ENCODE results near the gene EXOC6.

The EXOC6 gene

GRCh38 chr10:93075369-93076221, 227.3 kb downstream of the EXOC6 start:
- H3K4me1 Mint-ChIP-seq (ENCODE audit: low read depth) = peaks cover 19% of the 10 kb centered on the region
- no peak overlapping the region for H3K27ac Mint-ChIP-seq
- no peak for DNase-seq (ENCODE audit: low spot score)
- peak overlapping the region; percentile 79 for H3K4me3 Mint-ChIP-seq
- peaks cover 76% of the 10 kb centered on the region for H3K27me3 Mint-ChIP-seq (ENCODE audit: low read depth)
- H3K36me3 Mint-ChIP-seq (ENCODE audit: low read depth) = peaks cover 3% of the 10 kb centered on the region
- H3K9me3 Mint-ChIP-seq = no peaks in the 10 kb centered on the region

GRCh38 chr10:93076871-93077270, 228.6 kb downstream of the EXOC6 start:
- DNase-seq (ENCODE audit: low spot score) = no peak
- Mint-ChIP-seq H3K4me1 (ENCODE audit: low read depth) (peaks cover 19% of the 10 kb centered on the region), H3K27ac (no peak overlapping the region), H3K4me3 (no peak overlapping the region), H3K9me3 (no peaks in the 10 kb centered on the region), H3K36me3 (ENCODE audit: low read depth) (peaks cover 3% of the 10 kb centered on the region), H3K27me3 (ENCODE audit: low read depth) (peaks cover 69% of the 10 kb centered on the region)

GRCh38 chr10:93077860-93078337, 229.6 kb downstream of the EXOC6 start:
- peaks cover 3% of the 10 kb centered on the region for H3K36me3 Mint-ChIP-seq (ENCODE audit: low read depth)
- peaks cover 64% of the 10 kb centered on the region for H3K27me3 Mint-ChIP-seq (ENCODE audit: low read depth)
- no peaks in the 10 kb centered on the region for H3K9me3 Mint-ChIP-seq
- no peak overlapping the region for H3K27ac Mint-ChIP-seq
- peaks cover 14% of the 10 kb centered on the region for H3K4me1 Mint-ChIP-seq (ENCODE audit: low read depth)
- DNase-seq (ENCODE audit: low spot score) = no peak
- no peak overlapping the region for H3K4me3 Mint-ChIP-seq

GRCh38 chr10:93079663-93080349, 231.5 kb downstream of the EXOC6 start:
- no peaks in the 10 kb centered on the region for H3K9me3 Mint-ChIP-seq
- H3K27ac Mint-ChIP-seq = no peak overlapping the region
- no peaks in the 10 kb centered on the region for H3K36me3 Mint-ChIP-seq (ENCODE audit: low read depth)
- H3K27me3 Mint-ChIP-seq (ENCODE audit: low read depth) = peaks cover 56% of the 10 kb centered on the region
- peak; percentile 1 for DNase-seq (ENCODE audit: low spot score)
- no peak overlapping the region for H3K4me3 Mint-ChIP-seq
- peaks cover 10% of the 10 kb centered on the region for H3K4me1 Mint-ChIP-seq (ENCODE audit: low read depth)

- H3K9me3 Mint-ChIP-seq = no peaks in the 10 kb centered on the region
- no peaks in the 10 kb centered on the region for H3K36me3 Mint-ChIP-seq (ENCODE audit: low read depth)
- no peak overlapping the region for H3K4me3 Mint-ChIP-seq
- DNase-seq (ENCODE audit: low spot score) = peak; percentile 16
- peaks cover 50% of the 10 kb centered on the region for H3K27me3 Mint-ChIP-seq (ENCODE audit: low read depth)
- peaks cover 7% of the 10 kb centered on the region for H3K4me1 Mint-ChIP-seq (ENCODE audit: low read depth)
- H3K27ac Mint-ChIP-seq = no peak overlapping the region
Observed at GRCh38 chr10:93080350-93081046, 232.2 kb downstream of the EXOC6 start.

GRCh38 chr10:93081318-93081717, 233.0 kb downstream of the EXOC6 start:
- no peaks in the 10 kb centered on the region for H3K36me3 Mint-ChIP-seq (ENCODE audit: low read depth)
- H3K4me3 Mint-ChIP-seq = no peak overlapping the region
- H3K9me3 Mint-ChIP-seq = no peaks in the 10 kb centered on the region
- no peak overlapping the region for H3K27ac Mint-ChIP-seq
- H3K27me3 Mint-ChIP-seq (ENCODE audit: low read depth) = peaks cover 44% of the 10 kb centered on the region
- H3K4me1 Mint-ChIP-seq (ENCODE audit: low read depth) = peaks cover 2% of the 10 kb centered on the region
- DNase-seq (ENCODE audit: low spot score) = peak; percentile 1

GRCh38 chr10:93081834-93082233, 233.5 kb downstream of the EXOC6 start:
- Mint-ChIP-seq H3K36me3 (ENCODE audit: low read depth) (no peaks in the 10 kb centered on the region), H3K27ac (no peak overlapping the region), H3K27me3 (ENCODE audit: low read depth) (peaks cover 39% of the 10 kb centered on the region), H3K4me1 (ENCODE audit: low read depth) (peaks cover 2% of the 10 kb centered on the region), H3K9me3 (no peaks in the 10 kb centered on the region), H3K4me3 (no peak overlapping the region)
- DNase-seq (ENCODE audit: low spot score) = no peak

- Mint-ChIP-seq H3K4me1 (ENCODE audit: low read depth) (peaks cover 2% of the 10 kb centered on the region), H3K9me3 (no peaks in the 10 kb centered on the region), H3K4me3 (no peak overlapping the region), H3K27ac (no peak overlapping the region), H3K27me3 (ENCODE audit: low read depth) (peaks cover 30% of the 10 kb centered on the region), H3K36me3 (ENCODE audit: low read depth) (no peaks in the 10 kb centered on the region)
- no peak for DNase-seq (ENCODE audit: low spot score)
Observed at GRCh38 chr10:93083743-93084539, 235.6 kb downstream of the EXOC6 start.

GRCh38 chr10:93085272-93085859, 237.0 kb downstream of the EXOC6 start:
- no peaks in the 10 kb centered on the region for H3K36me3 Mint-ChIP-seq (ENCODE audit: low read depth)
- H3K4me1 Mint-ChIP-seq (ENCODE audit: low read depth) = no peaks in the 10 kb centered on the region
- no peaks in the 10 kb centered on the region for H3K9me3 Mint-ChIP-seq
- DNase-seq (ENCODE audit: low spot score) = no peak
- no peak overlapping the region for H3K27ac Mint-ChIP-seq
- H3K4me3 Mint-ChIP-seq = no peak overlapping the region
- peaks cover 20% of the 10 kb centered on the region for H3K27me3 Mint-ChIP-seq (ENCODE audit: low read depth)

- H3K27me3 Mint-ChIP-seq (ENCODE audit: low read depth) = peaks cover 20% of the 10 kb centered on the region
- no peak overlapping the region for H3K4me3 Mint-ChIP-seq
- no peaks in the 10 kb centered on the region for H3K9me3 Mint-ChIP-seq
- H3K36me3 Mint-ChIP-seq (ENCODE audit: low read depth) = no peaks in the 10 kb centered on the region
- no peak for DNase-seq (ENCODE audit: low spot score)
- H3K4me1 Mint-ChIP-seq (ENCODE audit: low read depth) = no peaks in the 10 kb centered on the region
- no peak overlapping the region for H3K27ac Mint-ChIP-seq
Observed at GRCh38 chr10:93086289-93086688, 238.0 kb downstream of the EXOC6 start.

- Mint-ChIP-seq H3K27me3 (ENCODE audit: low read depth) (peaks cover 12% of the 10 kb centered on the region), H3K4me1 (ENCODE audit: low read depth) (no peaks in the 10 kb centered on the region), H3K36me3 (ENCODE audit: low read depth) (no peaks in the 10 kb centered on the region), H3K27ac (no peak overlapping the region), H3K4me3 (no peak overlapping the region), H3K9me3 (no peaks in the 10 kb centered on the region)
- DNase-seq (ENCODE audit: low spot score) = no peak
Observed at GRCh38 chr10:93087846-93088245, 239.5 kb downstream of the EXOC6 start.

- Mint-ChIP-seq H3K4me1 (ENCODE audit: low read depth) (no peaks in the 10 kb centered on the region), H3K27ac (no peak overlapping the region), H3K36me3 (ENCODE audit: low read depth) (no peaks in the 10 kb centered on the region), H3K27me3 (ENCODE audit: low read depth) (peaks cover 12% of the 10 kb centered on the region), H3K9me3 (no peaks in the 10 kb centered on the region), H3K4me3 (no peak overlapping the region)
- DNase-seq (ENCODE audit: low spot score) = no peak
Observed at GRCh38 chr10:93088466-93088865, 240.1 kb downstream of the EXOC6 start.

GRCh38 chr10:93090619-93091018, 242.3 kb downstream of the EXOC6 start:
- H3K9me3 Mint-ChIP-seq = no peaks in the 10 kb centered on the region
- H3K27me3 Mint-ChIP-seq (ENCODE audit: low read depth) = peaks cover 7% of the 10 kb centered on the region
- no peaks in the 10 kb centered on the region for H3K4me1 Mint-ChIP-seq (ENCODE audit: low read depth)
- DNase-seq (ENCODE audit: low spot score) = no peak
- H3K36me3 Mint-ChIP-seq (ENCODE audit: low read depth) = no peaks in the 10 kb centered on the region
- no peak overlapping the region for H3K27ac Mint-ChIP-seq
- H3K4me3 Mint-ChIP-seq = no peak overlapping the region

Measured in T-helper 2 cell treated with Interferon-gamma antibody and Interleukin-4, amounts not matched to agents 5 μg/mL and 100 μg/mL, for 36 hours (primary cell).